Fibroblast of the aortic adventitia (primary cell): Measurements from ENCODE around the gene SNX8. TPM values are rescaled to one million over a fixed set of nuclear protein-coding genes. Genes with fewer than 3 reads are reported as not detected.

Experiments
- DNase-seq: peaks from one replicate; pipeline ENCODE4 v3.0.0-alpha.2; 2010; ENCODE audit warnings: low read depth
- H3K4me3 ChIP-seq: 2 replicates; pipeline ENCODE4 v1.5.1; 2011; ENCODE audit warnings: low read depth, mild to moderate bottlenecking, control low read depth, low read length, moderate library complexity
- total RNA-seq: library from RNA; depleted of rRNA; stranded (reverse); fragments of >200 nt; gene quantifications from 2 replicates; pipeline ENCODE4 v1.2.3, GENCODE V29; 2012; ENCODE audit warnings: low replicate concordance
- TF ChIP-seq, protein P1 (sequence below): IDR thresholded peaks from 2 replicates; pipeline ENCODE4 v1.5.1; 2011; ENCODE audit warnings: mild to moderate bottlenecking, low read length, control low read depth, inconsistent platforms; ENCODE audit not compliant: insufficient read depth

SNX8 gene
- total RNA-seq, 1 donor, result 19.4 TPM

- TF ChIP-seq, protein P1, sequence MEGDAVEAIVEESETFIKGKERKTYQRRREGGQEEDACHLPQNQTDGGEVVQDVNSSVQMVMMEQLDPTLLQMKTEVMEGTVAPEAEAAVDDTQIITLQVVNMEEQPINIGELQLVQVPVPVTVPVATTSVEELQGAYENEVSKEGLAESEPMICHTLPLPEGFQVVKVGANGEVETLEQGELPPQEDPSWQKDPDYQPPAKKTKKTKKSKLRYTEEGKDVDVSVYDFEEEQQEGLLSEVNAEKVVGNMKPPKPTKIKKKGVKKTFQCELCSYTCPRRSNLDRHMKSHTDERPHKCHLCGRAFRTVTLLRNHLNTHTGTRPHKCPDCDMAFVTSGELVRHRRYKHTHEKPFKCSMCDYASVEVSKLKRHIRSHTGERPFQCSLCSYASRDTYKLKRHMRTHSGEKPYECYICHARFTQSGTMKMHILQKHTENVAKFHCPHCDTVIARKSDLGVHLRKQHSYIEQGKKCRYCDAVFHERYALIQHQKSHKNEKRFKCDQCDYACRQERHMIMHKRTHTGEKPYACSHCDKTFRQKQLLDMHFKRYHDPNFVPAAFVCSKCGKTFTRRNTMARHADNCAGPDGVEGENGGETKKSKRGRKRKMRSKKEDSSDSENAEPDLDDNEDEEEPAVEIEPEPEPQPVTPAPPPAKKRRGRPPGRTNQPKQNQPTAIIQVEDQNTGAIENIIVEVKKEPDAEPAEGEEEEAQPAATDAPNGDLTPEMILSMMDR, result no peak
- DNase-seq, result no peak
- H3K4me3 ChIP-seq, result no peak overlapping the region
Measured at GRCh38 chr7:2289621-2290020, 24.6 kb downstream of the SNX8 start.

DNA sequence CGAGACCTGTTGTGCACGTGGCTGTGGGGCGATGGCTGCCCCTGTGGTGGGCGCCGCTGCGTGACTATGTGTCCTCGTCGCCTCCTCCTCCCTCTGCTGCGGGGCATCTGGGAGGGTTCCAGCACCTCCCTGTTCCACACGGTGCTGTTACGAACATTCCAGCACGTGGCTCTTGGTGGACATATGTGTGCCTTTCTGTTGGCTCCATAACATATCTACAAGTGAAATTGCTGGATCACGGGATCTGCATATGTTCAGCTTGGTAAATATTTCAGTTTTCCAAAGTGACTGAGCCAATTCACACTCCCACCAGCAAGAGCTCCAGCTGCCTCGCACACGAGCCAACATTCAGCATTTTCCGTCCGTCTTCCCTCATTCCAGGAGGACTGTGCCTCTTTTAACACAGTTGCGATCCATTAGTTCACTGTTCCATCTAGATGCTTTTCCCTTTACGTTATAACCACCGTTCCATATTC is 25.1 kb downstream of the SNX8 start:
- TF ChIP-seq, protein P1, result no peak
- H3K4me3 ChIP-seq, result no peak overlapping the region

DNA sequence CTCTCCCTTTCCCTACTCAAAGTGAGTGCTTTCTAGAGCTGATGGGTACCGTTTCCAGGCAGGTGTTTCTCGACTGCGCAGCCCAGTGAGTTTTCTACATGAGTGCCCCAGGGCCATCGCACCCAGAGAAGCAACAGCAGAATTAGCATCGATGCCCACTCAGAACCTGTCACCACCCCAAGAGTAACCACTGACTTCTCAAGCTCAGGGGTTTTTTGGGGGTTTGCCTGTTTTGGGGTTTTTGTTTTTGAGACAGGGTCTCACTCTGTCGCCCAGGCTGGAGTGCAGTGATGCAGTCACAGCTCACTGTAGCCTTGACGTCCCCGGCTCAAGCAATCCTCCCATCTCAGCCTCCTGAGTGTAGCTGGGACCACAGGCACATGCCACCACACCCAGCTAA is 25.7 kb downstream of the SNX8 start:
- H3K4me3 ChIP-seq, result no peak overlapping the region
- no peak for DNase-seq
- TF ChIP-seq, protein P1, result no peak

More for the DNA sequence above, 25.1 kb downstream of the SNX8 start:
- DNase-seq, result no peak

GRCh38 chr7:2287745-2288144 is 26.5 kb downstream of the SNX8 start:
- no peak for DNase-seq

GRCh38 chr7:2283074-2283473 is 31.2 kb downstream of the SNX8 start:
- DNase-seq, result no peak
- TF ChIP-seq, protein P1, result no peak
- H3K4me3 ChIP-seq, result no peak overlapping the region

More at GRCh38 chr7:2287745-2288144, 26.5 kb downstream of the SNX8 start:
- H3K4me3 ChIP-seq, result no peak overlapping the region
- TF ChIP-seq, protein P1, result no peak

DNA sequence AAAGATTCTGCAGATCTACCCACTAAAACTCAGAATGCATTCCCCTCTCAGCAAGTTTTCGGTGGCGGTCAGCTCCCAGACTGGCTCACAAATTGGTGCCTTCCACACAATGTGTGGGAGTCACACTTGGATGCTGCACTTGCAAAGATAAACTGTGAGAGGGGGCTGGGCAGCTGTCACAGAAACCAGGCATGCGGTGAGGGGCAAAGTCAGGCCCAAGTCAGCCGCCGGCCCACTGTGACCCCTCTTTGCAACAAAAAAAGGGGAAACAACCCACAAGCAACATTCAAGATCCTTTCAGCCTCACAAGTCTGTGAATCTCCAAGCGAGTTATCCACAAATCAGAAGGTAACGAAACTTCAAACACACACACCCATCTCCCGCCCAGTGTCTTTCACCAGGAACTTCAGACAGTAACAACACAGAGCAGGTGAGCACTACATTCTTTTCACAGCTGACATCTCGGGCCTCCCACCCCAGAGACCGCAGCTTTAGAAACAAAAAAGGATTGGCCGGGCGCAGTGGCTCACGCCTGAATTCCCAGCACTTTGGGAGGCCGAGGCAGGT is 32.0 kb downstream of the SNX8 start:
- DNase-seq, result peak; percentile 12
- H3K4me3 ChIP-seq, result no peak overlapping the region
- TF ChIP-seq, protein P1, result no peak

GRCh38 chr7:2281541-2281940 is 32.7 kb downstream of the SNX8 start:
- peak; percentile 75 for DNase-seq
- no peak overlapping the region for H3K4me3 ChIP-seq
- TF ChIP-seq, protein P1, result no peak
